HEK293 (cell line): ENCODE measurements around the gene ETV6.
A peak's percentile ranks its signal among the peaks of the same experiment; 100 is the strongest.

Experiments
- CTCF ChIA-PET: fragments of 350-600 bp; formaldehyde crosslinking; extraction: SDS; loops from one replicate; lab custom pipeline; 2021; ENCODE audit warnings: antibody characterized with exemption; lab: Yijun Ruan, JAX
- POLR2A ChIA-PET: fragments of 300-600 bp; formaldehyde crosslinking; extraction: SDS; loops from one replicate; lab custom pipeline; 2020; ENCODE audit warnings: antibody characterized with exemption, inconsistent platforms; lab: Yijun Ruan, JAX
- H3K27ac ChIP-seq: fragments of 200-500 bp; sonication (Bioruptor generic); 2 replicates; pipeline ENCODE4 v1.5.1; 2014; ENCODE audit warnings: low read depth, low read length, control low read depth, inconsistent platforms; ENCODE audit errors: extremely low read depth
- H3K36me3 ChIP-seq, 2 experiments: fragments of 200-500 bp in 1 of 2; sonication (Bioruptor generic) in 1 of 2; 1 replicate in 1 of 2; 2 replicates in 1 of 2; pipeline ENCODE4 v1.5.1; 2014 to 2017; ENCODE audit warnings: inconsistent platforms in 2 of 2, low read length in 2 of 2; ENCODE audit not compliant: control insufficient read depth in 2 of 2, insufficient read depth in 1 of 2
- H3K4me1 ChIP-seq: fragments of 200-500 bp; sonication (Bioruptor generic); 2 replicates; pipeline ENCODE4 v1.5.1; 2014; ENCODE audit warnings: mild to moderate bottlenecking, low read length, inconsistent platforms; ENCODE audit not compliant: control insufficient read depth, insufficient read depth
- H3K4me3 ChIP-seq: 2 replicates; pipeline ENCODE4 v1.5.1; 2011; ENCODE audit warnings: low read depth, mild to moderate bottlenecking, control low read depth, low read length, moderate library complexity
- H3K9me3 ChIP-seq: fragments of 200-500 bp; sonication (Bioruptor generic); 2 replicates; pipeline ENCODE4 v1.5.1; 2014; ENCODE audit warnings: low read depth, low read length, inconsistent platforms; ENCODE audit not compliant: control insufficient read depth, insufficient read depth
- CTCF ChIP-seq: fragments of 450-650 bp; formaldehyde crosslinking; IDR thresholded peaks from 2 replicates; pipeline ENCODE4 v1.5.1; 2016; ENCODE audit warnings: missing biosample characterization, missing genetic modification characterization
- FEZF1 ChIP-seq: fragments of 450-650 bp; formaldehyde crosslinking; IDR thresholded peaks from 2 replicates; pipeline ENCODE4 v1.5.1; 2016; ENCODE audit warnings: missing biosample characterization, missing genetic modification characterization
- GLIS2 ChIP-seq: fragments of 450-650 bp; formaldehyde crosslinking; IDR thresholded peaks from 2 replicates; pipeline ENCODE4 v1.5.1; 2016; ENCODE audit warnings: missing biosample characterization, missing genetic modification characterization
- KLF1 ChIP-seq: fragments of 450-650 bp; formaldehyde crosslinking; IDR thresholded peaks from 2 replicates; pipeline ENCODE4 v1.5.1; 2016; ENCODE audit warnings: missing biosample characterization, missing genetic modification characterization
- KLF8 ChIP-seq: fragments of 450-650 bp; formaldehyde crosslinking; IDR thresholded peaks from 2 replicates; pipeline ENCODE4 v1.5.1; 2016; ENCODE audit warnings: missing biosample characterization, missing genetic modification characterization
- SCRT1 ChIP-seq: fragments of 450-650 bp; formaldehyde crosslinking; IDR thresholded peaks from 2 replicates; pipeline ENCODE4 v1.5.1; 2016; ENCODE audit warnings: missing biosample characterization, missing genetic modification characterization, borderline replicate concordance
- SP7 ChIP-seq: fragments of 450-650 bp; formaldehyde crosslinking; IDR thresholded peaks from 2 replicates; pipeline ENCODE4 v1.5.1; 2016; ENCODE audit warnings: missing biosample characterization, missing genetic modification characterization
- WT1 ChIP-seq: fragments of 450-650 bp; formaldehyde crosslinking; IDR thresholded peaks from 2 replicates; pipeline ENCODE4 v1.5.1; 2016; ENCODE audit warnings: missing biosample characterization, missing genetic modification characterization
- ZBTB20 ChIP-seq: fragments of 450-650 bp; formaldehyde crosslinking; IDR thresholded peaks from 2 replicates; pipeline ENCODE4 v1.5.1; 2016; ENCODE audit warnings: missing biosample characterization, missing genetic modification characterization
- ZFHX2 ChIP-seq: fragments of 450-650 bp; formaldehyde crosslinking; conservative IDR thresholded peaks from 2 replicates; pipeline ENCODE4 v1.5.1; 2016; ENCODE audit warnings: missing biosample characterization, missing genetic modification characterization
- ZFP69B ChIP-seq: fragments of 450-650 bp; formaldehyde crosslinking; IDR thresholded peaks from 2 replicates; pipeline ENCODE4 v1.5.1; 2016; ENCODE audit warnings: missing biosample characterization, missing genetic modification characterization
- ZNF10 ChIP-seq: fragments of 450-650 bp; formaldehyde crosslinking; IDR thresholded peaks from 2 replicates; pipeline ENCODE4 v1.5.1; 2017; ENCODE audit warnings: missing biosample characterization, missing genetic modification characterization
- ZNF140 ChIP-seq: fragments of 450-650 bp; formaldehyde crosslinking; IDR thresholded peaks from 2 replicates; pipeline ENCODE4 v1.5.1; 2016; ENCODE audit warnings: missing biosample characterization, missing genetic modification characterization
- ZNF155 ChIP-seq: fragments of 450-650 bp; formaldehyde crosslinking; IDR thresholded peaks from 2 replicates; pipeline ENCODE4 v1.5.1; 2016; ENCODE audit warnings: missing biosample characterization, missing genetic modification characterization
- ZNF175 ChIP-seq: fragments of 450-650 bp; formaldehyde crosslinking; IDR thresholded peaks from 2 replicates; pipeline ENCODE4 v1.5.1; 2016; ENCODE audit warnings: missing biosample characterization, missing genetic modification characterization
- ZNF184 ChIP-seq: fragments of 450-650 bp; IDR thresholded peaks from 2 replicates; pipeline ENCODE4 v1.5.1; 2018; ENCODE audit warnings: missing biosample characterization, mild to moderate bottlenecking, missing genetic modification characterization
- ZNF19 ChIP-seq: fragments of 450-650 bp; formaldehyde crosslinking; IDR thresholded peaks from 2 replicates; pipeline ENCODE4; 2016; ENCODE audit warnings: missing biosample characterization, missing genetic modification characterization, low read depth
- ZNF24 ChIP-seq: fragments of 450-650 bp; formaldehyde crosslinking; IDR thresholded peaks from 2 replicates; pipeline ENCODE4 v1.5.1; 2016; ENCODE audit warnings: missing biosample characterization, missing genetic modification characterization
- ZNF26 ChIP-seq: fragments of 450-650 bp; formaldehyde crosslinking; IDR thresholded peaks from 2 replicates; pipeline ENCODE4 v1.5.1; 2016; ENCODE audit warnings: missing biosample characterization, missing genetic modification characterization
- ZNF362 ChIP-seq: fragments of 450-650 bp; formaldehyde crosslinking; IDR thresholded peaks from 2 replicates; pipeline ENCODE4 v1.5.1; 2016; ENCODE audit warnings: missing biosample characterization, missing genetic modification characterization
- ZNF530 ChIP-seq: fragments of 450-650 bp; formaldehyde crosslinking; IDR thresholded peaks from 2 replicates; pipeline ENCODE4 v1.5.1; 2016; ENCODE audit warnings: low read depth, missing biosample characterization, missing genetic modification characterization
- ZNF76 ChIP-seq: fragments of 450-650 bp; formaldehyde crosslinking; IDR thresholded peaks from 2 replicates; pipeline ENCODE4; 2016; ENCODE audit warnings: low read depth, missing biosample characterization, missing genetic modification characterization, borderline replicate concordance
- ZNF777 ChIP-seq: fragments of 450-650 bp; formaldehyde crosslinking; IDR thresholded peaks from 2 replicates; pipeline ENCODE4 v1.5.1; 2017; ENCODE audit warnings: missing biosample characterization, missing genetic modification characterization, borderline replicate concordance

The ETV6 gene

GRCh38 chr12:11707535-11707934 lies 58.1 kb downstream of the ETV6 start:
- H3K4me3 ChIP-seq = no peak overlapping the region
- ChIA-PET CTCF (no interaction called here), POLR2A (no interaction called here)
- H3K36me3 ChIP-seq = no peaks in the 10 kb centered on the region
- TF ChIP-seq FEZF1 (no peak), ZNF19 (tag by site-specific recombination) (no peak), ZNF362 (tag by site-specific recombination) (no peak), ZNF184 (tag by site-specific recombination) (no peak), ZNF24 (no peak)
- TF ChIP-seq, all 188 proteins: peak for 0
- Histone ChIP-seq H3K27ac (no peak overlapping the region), H3K9me3 (no peaks in the 10 kb centered on the region), H3K4me1 (peaks cover 3% of the 10 kb centered on the region; the same call in 1 of the 2 replicates)

- CTCF ChIA-PET = no interaction called here
- no peak overlapping the region for H3K27ac ChIP-seq
- no peaks in the 10 kb centered on the region for H3K36me3 ChIP-seq
- no peak overlapping the region for H3K4me3 ChIP-seq
- no peaks in the 10 kb centered on the region for H3K9me3 ChIP-seq
- TF ChIP-seq ZNF10 (tag by site-specific recombination) (peak; percentile 67; the same call in 1 of the 2 replicates), WT1 (tag by site-specific recombination) (no peak)
- TF ChIP-seq, all 188 proteins: peak for 1
- POLR2A ChIA-PET = no interaction called here
- peaks cover 3% of the 10 kb centered on the region; the same call in 1 of the 2 replicates for H3K4me1 ChIP-seq
Observed at GRCh38 chr12:11709513-11709912, 60.0 kb downstream of the ETV6 start.

- TF ChIP-seq ZNF76 (tag by site-specific recombination) = no peak
- no peak for TF ChIP-seq CTCF (tag by site-specific recombination)
- TF ChIP-seq KLF8 = no peak
- TF ChIP-seq SP7 (tag by site-specific recombination) = no peak
- TF ChIP-seq ZBTB20 (tag by site-specific recombination) = no peak
- no peak for TF ChIP-seq ZFP69B (tag by site-specific recombination)
- no peak for TF ChIP-seq ZFHX2 (tag by site-specific recombination)
- TF ChIP-seq KLF1 (tag by site-specific recombination) = no peak
- TF ChIP-seq ZNF530 = no peak
- no peak for TF ChIP-seq ZNF140 (tag by site-specific recombination)
- no peak for TF ChIP-seq SCRT1 (tag by site-specific recombination)
- no peak for TF ChIP-seq ZNF26 (tag by site-specific recombination)
- TF ChIP-seq ZNF777 (tag by site-specific recombination) = no peak
- TF ChIP-seq ZNF155 = no peak
- TF ChIP-seq GLIS2 (tag by site-specific recombination) = no peak
- TF ChIP-seq ZNF175 (tag by site-specific recombination) = no peak
- TF ChIP-seq, all 188 proteins: peak for 0
- ChIA-PET CTCF (interaction anchor here (0.6 kb wide), 2 partner anchors 26 to 37 kb away, joined by 4 read pairs; no protein-coding TSS in a partner anchor), POLR2A (no interaction called here)
- Histone ChIP-seq H3K27ac (no peak overlapping the region), H3K4me1 (peaks cover 3% of the 10 kb centered on the region; the same call in 1 of the 2 replicates), H3K9me3 (no peaks in the 10 kb centered on the region), H3K4me3 (no peak overlapping the region), H3K36me3 (no peaks in the 10 kb centered on the region)
Observed at GRCh38 chr12:11710431-11710830, 61.0 kb downstream of the ETV6 start.
